HepG2 (cell line): ENCODE measurements around the gene PRSS36. TPM values are rescaled to one million over a fixed set of nuclear protein-coding genes. Genes with fewer than 3 reads are reported as not detected.

Experiments used
- ATAC-seq: fragments of 200-7000 bp; cut with Tn5 transposase; 3 replicates; pipeline ENCODE4 v1.9.1; 2020; ENCODE audit warnings: mild to moderate bottlenecking, moderate library complexity
- BruUV-seq: library from RNA; stranded (reverse); fragments of 400-500 nt; replicated peaks from 2 replicates; lab custom pipeline; 2021; lab: Mats Ljungman, UMichigan
- CTCF ChIA-PET: fragments of 300-600 bp; formaldehyde crosslinking; extraction: SDS; loops from one replicate; lab custom pipeline; 2021; ENCODE audit warnings: low total read pairs, inconsistent platforms, low intra/inter-chr PET ratio; lab: Yijun Ruan, JAX
- POLR2A ChIA-PET: fragments of 350-600 bp; sonication (Branson Sonifier 250); formaldehyde crosslinking; loops from one replicate; lab custom pipeline; 2020; ENCODE audit warnings: antibody characterized with exemption, inconsistent platforms; lab: Yijun Ruan, JAX
- DNase-seq: peaks from one replicate; pipeline ENCODE4 v3.0.0-alpha.2; 2015; ENCODE audit warnings: low spot score
- FAIRE-seq: peaks from 3 replicates; lab custom pipeline; 2011; peaks lifted over from hg19 to GRCh38; lab: Jason Lieb, UNC
- H2AFZ ChIP-seq: one replicate; pipeline ENCODE4 v1.6.1; 2011; ENCODE audit warnings: low read length, inconsistent platforms
- H3K27ac ChIP-seq: fragments of 300-600 bp; 3 replicates; pipeline ENCODE4 v1.8.0; 2011; ENCODE audit warnings: mixed run types, mild to moderate bottlenecking, mixed read lengths, low read length, inconsistent platforms; ENCODE audit not compliant: insufficient read depth; ENCODE audit errors: extremely low read length
- H3K27me3 ChIP-seq, 2 experiments: fragments of 200-600 bp in 1 of 2; 2 replicates in 1 of 2; 3 replicates in 1 of 2; pipeline versions ENCODE4 v1.6.0 to v1.8.0; 2011; ENCODE audit warnings: low read length in 2 of 2, mild to moderate bottlenecking in 2 of 2, moderate library complexity in 2 of 2, inconsistent platforms in 1 of 2; ENCODE audit not compliant: insufficient read depth in 2 of 2, control insufficient read depth in 1 of 2
- H3K36me3 ChIP-seq, 2 experiments: fragments of 200-600 bp in 1 of 2; replicated peaks in 1 of 2; 2 replicates in 1 of 2; 3 replicates in 1 of 2; pipeline versions ENCODE4 v1.5.1 to v1.8.0; 2011; ENCODE audit warnings: low read length in 2 of 2, inconsistent platforms in 1 of 2; ENCODE audit not compliant: insufficient read depth in 2 of 2, control insufficient read depth in 1 of 2
- H3K4me1 ChIP-seq: 2 replicates; pipeline ENCODE4 v1.5.1; 2012; ENCODE audit warnings: low read length, inconsistent platforms; ENCODE audit not compliant: insufficient read depth
- H3K4me2 ChIP-seq: 2 replicates; pipeline ENCODE4 v1.6.0; 2011; ENCODE audit warnings: low read depth, low read length, inconsistent platforms
- H3K4me3 ChIP-seq, 3 experiments: fragments of 200-600 bp in 1 of 3; sonication (generic), shearing (Covaris generic) in 1 of 3; replicated peaks in 1 of 3; 2 replicates each; pipeline ENCODE4 v1.5.1; 2011 to 2016; ENCODE audit warnings: low read length in 3 of 3, inconsistent platforms in 2 of 3, low read depth in 2 of 3, mild to moderate bottlenecking in 2 of 3, control low read depth in 1 of 3, mixed read lengths in 1 of 3; ENCODE audit not compliant: insufficient read depth in 1 of 3
- H3K79me2 ChIP-seq: one replicate; pipeline ENCODE4 v1.6.1; 2011; ENCODE audit warnings: low read length, inconsistent platforms; ENCODE audit not compliant: insufficient read depth
- H3K9ac ChIP-seq: 2 replicates; pipeline ENCODE4 v1.6.0; 2011; ENCODE audit warnings: mild to moderate bottlenecking, low read depth, low read length, inconsistent platforms; ENCODE audit not compliant: insufficient read depth
- H3K9me3 ChIP-seq: 2 replicates; pipeline ENCODE4 v1.5.1; 2012; ENCODE audit warnings: mild to moderate bottlenecking, low read length
- H4K20me1 ChIP-seq: 2 replicates; pipeline ENCODE4 v1.6.0; 2011; ENCODE audit warnings: inconsistent platforms, mild to moderate bottlenecking, low read length, moderate library complexity; ENCODE audit not compliant: insufficient read depth
- FOXK2 ChIP-seq: fragments of 450-650 bp; IDR thresholded peaks from 2 replicates; pipeline ENCODE4 v1.6.1; 2016
- HES4 ChIP-seq: sonication (generic); formaldehyde crosslinking; IDR thresholded peaks from 2 replicates; pipeline ENCODE4 v1.9.0; 2021; ENCODE audit warnings: mild to moderate bottlenecking, missing genetic modification reagents, borderline replicate concordance
- HMGA1 ChIP-seq: sonication (generic); formaldehyde crosslinking; conservative IDR thresholded peaks from 2 replicates; pipeline ENCODE4 v1.4.0; 2020; ENCODE audit warnings: missing genetic modification reagents
- HNRNPK ChIP-seq: fragments of 200-400 bp; formaldehyde crosslinking; IDR thresholded peaks from 2 replicates; pipeline ENCODE4 v1.6.1; 2018; ENCODE audit warnings: low read length, low read depth, moderate library complexity, mild to moderate bottlenecking; ENCODE audit not compliant: poor library complexity, severe bottlenecking
- HOXA3 ChIP-seq: sonication (generic); formaldehyde crosslinking; IDR thresholded peaks from 2 replicates; pipeline ENCODE4 v1.5.0; 2020; ENCODE audit warnings: missing genetic modification reagents
- NCOR1 ChIP-seq: fragments of 200-600 bp; sonication (generic); IDR thresholded peaks from 2 replicates; pipeline ENCODE4 v1.7.0; 2017; ENCODE audit warnings: antibody characterized with exemption, low read length, borderline replicate concordance
- PAX8 ChIP-seq: sonication (generic); formaldehyde crosslinking; IDR thresholded peaks from 2 replicates; pipeline ENCODE4 v1.8.0; 2022; ENCODE audit warnings: mild to moderate bottlenecking, missing genetic modification reagents, borderline replicate concordance
- STAT5B ChIP-seq: sonication (generic); formaldehyde crosslinking; IDR thresholded peaks from 2 replicates; pipeline ENCODE4 v1.4.0; 2020; ENCODE audit warnings: missing genetic modification reagents
- ZBTB26 ChIP-seq: IDR thresholded peaks from 2 replicates; pipeline ENCODE4 v1.6.1; 2016; ENCODE audit warnings: missing compliant biosample characterization, missing genetic modification reagents, borderline replicate concordance
- ZBTB33 ChIP-seq: sonication (generic); formaldehyde crosslinking; IDR thresholded peaks from 2 replicates; pipeline ENCODE4 v1.4.0; 2020; ENCODE audit warnings: missing genetic modification reagents
- ZNF275 ChIP-seq: sonication (generic); formaldehyde crosslinking; IDR thresholded peaks from 2 replicates; pipeline ENCODE4 v1.8.0; 2022; ENCODE audit warnings: missing genetic modification reagents, mild to moderate bottlenecking, inconsistent platforms, borderline replicate concordance
- ZNF354B ChIP-seq: sonication (generic); formaldehyde crosslinking; IDR thresholded peaks from 2 replicates; pipeline ENCODE4 v1.8.0; 2022; ENCODE audit warnings: mild to moderate bottlenecking, missing genetic modification reagents
- ZNF432 ChIP-seq: sonication (generic); formaldehyde crosslinking; IDR thresholded peaks from 2 replicates; pipeline ENCODE4 v1.5.0; 2020; ENCODE audit warnings: missing genetic modification reagents, mild to moderate bottlenecking, borderline replicate concordance
- ZNF549 ChIP-seq: sonication (generic); formaldehyde crosslinking; IDR thresholded peaks from 2 replicates; pipeline ENCODE4 v1.5.0; 2020; ENCODE audit warnings: missing genetic modification reagents
- ZNF75D ChIP-seq: sonication (generic); formaldehyde crosslinking; IDR thresholded peaks from 2 replicates; pipeline ENCODE4 v1.8.1; 2023; ENCODE audit warnings: missing genetic modification reagents, mild to moderate bottlenecking, borderline replicate concordance
- WGBS: methylation state at CpG from one replicate; pipeline ENCODE4 v1.1.6; 2017; ENCODE audit warnings: low lambda C conversion rate; 5-methylcytosine and 5-hydroxymethylcytosine counted together
- in situ Hi-C: cut with HindIII; loops from 2 replicates; pipeline ENCODE4 v1.10.0; 2017; ENCODE audit warnings: low pct_unique_long_range_greater_than_20kb; ENCODE audit not compliant: extremely low pct_ligation_motif_present
- intact Hi-C: fragments of 100-400 bp; cut with micrococcal nuclease; formaldehyde crosslinking; loops from one replicate; pipeline ENCODE4 v1.10.0; 2022; ENCODE audit not compliant: unreplicated experiment
- polyA plus RNA-seq, 8 experiments: library from polyadenylated mRNA; depleted of rRNA in 3 of 8; stranded (reverse) in 7 of 8; unstranded in 1 of 8; fragments of >200 nt; fragmentation: Illumina TruSeq in 4 of 8; extraction: Trizol in 4 of 8; gene quantifications; 2 replicates each; pipeline versions ENCODE4 v1.2.1 to v1.2.3, GENCODE V29; 2011 to 2016; ENCODE audit warnings: low read depth in 4 of 8, missing spikeins in 1 of 8, mixed read lengths in 1 of 8; ENCODE audit not compliant: insufficient read depth in 1 of 8
- total RNA-seq, 5 experiments: library from RNA; depleted of rRNA; stranded (reverse); fragments of >200 nt; fragmentation: Illumina TruSeq; extraction: Trizol; gene quantifications; 2 replicates each; pipeline ENCODE4 v1.2.3, GENCODE V29; 2016; ENCODE audit warnings: low read depth in 1 of 5
- TF ChIP-seq, protein P1 (sequence below): sonication (generic); formaldehyde crosslinking; IDR thresholded peaks from 2 replicates; pipeline ENCODE4 v1.4.0; 2020; ENCODE audit warnings: mild to moderate bottlenecking, missing genetic modification reagents, borderline replicate concordance
- TF ChIP-seq, protein P2 (sequence below): sonication (generic); formaldehyde crosslinking; IDR thresholded peaks from 2 replicates; pipeline ENCODE4 v1.5.0; 2020; ENCODE audit warnings: missing genetic modification reagents

Gene PRSS36
- total and polyA plus RNA-seq, 2 of the 13 experiments (the other 11 are each of a cell fraction or from before 2014, with no cell fraction given): 1.5 to 2.1 TPM

GRCh38 chr16:31148281-31148728 lies 1.6 kb downstream of the PRSS36 start:
- DNase-seq: no peak
- ATAC-seq: no peak
- Histone ChIP-seq H3K4me2 (no peak overlapping the region), H3K27ac (no peak overlapping the region), H3K9ac (no peak overlapping the region), H3K36me3 (no peaks in the 10 kb centered on the region), H3K4me1 (peaks cover 41% of the 10 kb centered on the region), H2AFZ (no peak overlapping the region), H3K4me3 (no peak overlapping the region), H3K9me3 (no peaks in the 10 kb centered on the region), H4K20me1 (no peaks in the 10 kb centered on the region), H3K79me2 (no peaks in the 10 kb centered on the region), H3K27me3 (peaks cover 0 to 33% of the 10 kb centered on the region in 2 experiments; a peak in 4 of 5 replicates)
- no peak for FAIRE-seq
- ChIA-PET POLR2A (no interaction called here), CTCF (no interaction called here)
- intact Hi-C loops: loop anchor here (10.0 kb wide), 1 partner anchor 194 kb away; the partner anchor contains the start of gene SETD1A
- no TSS peak for BruUV-seq
- WGBS: 73% methylated on average over 19 of the region's 40 CpGs
- in situ Hi-C loops: no loop called here
- TF ChIP-seq ZNF549 (no peak), ZBTB26 (CRISPR knock-in tag) (no peak), PAX8 (CRISPR knock-in tag) (no peak), HNRNPK (peak; percentile 41), ZNF432 (no peak), HOXA3 (peak; percentile 42; the same call in 1 of the 2 replicates), ZNF275 (no peak), FOXK2 (no peak), ZNF75D (CRISPR knock-in tag) (no peak), STAT5B (no peak), NCOR1 (no peak), HES4 (CRISPR knock-in tag) (no peak), ZBTB33 (CRISPR knock-in tag) (peak; percentile 79; the same call in 1 of the 2 replicates), HMGA1 (CRISPR knock-in tag) (no peak), ZNF354B (CRISPR knock-in tag) (no peak)
- TF ChIP-seq, protein P1, sequence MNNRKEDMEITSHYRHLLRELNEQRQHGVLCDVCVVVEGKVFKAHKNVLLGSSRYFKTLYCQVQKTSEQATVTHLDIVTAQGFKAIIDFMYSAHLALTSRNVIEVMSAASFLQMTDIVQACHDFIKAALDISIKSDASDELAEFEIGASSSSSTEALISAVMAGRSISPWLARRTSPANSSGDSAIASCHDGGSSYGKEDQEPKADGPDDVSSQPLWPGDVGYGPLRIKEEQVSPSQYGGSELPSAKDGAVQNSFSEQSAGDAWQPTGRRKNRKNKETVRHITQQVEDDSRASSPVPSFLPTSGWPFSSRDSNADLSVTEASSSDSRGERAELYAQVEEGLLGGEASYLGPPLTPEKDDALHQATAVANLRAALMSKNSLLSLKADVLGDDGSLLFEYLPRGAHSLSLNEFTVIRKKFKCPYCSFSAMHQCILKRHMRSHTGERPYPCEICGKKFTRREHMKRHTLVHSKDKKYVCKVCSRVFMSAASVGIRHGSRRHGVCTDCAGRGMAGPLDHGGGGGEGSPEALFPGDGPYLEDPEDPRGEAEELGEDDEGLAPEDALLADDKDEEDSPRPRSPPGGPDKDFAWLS (CRISPR knock-in tag): no peak
- TF ChIP-seq, protein P2, sequence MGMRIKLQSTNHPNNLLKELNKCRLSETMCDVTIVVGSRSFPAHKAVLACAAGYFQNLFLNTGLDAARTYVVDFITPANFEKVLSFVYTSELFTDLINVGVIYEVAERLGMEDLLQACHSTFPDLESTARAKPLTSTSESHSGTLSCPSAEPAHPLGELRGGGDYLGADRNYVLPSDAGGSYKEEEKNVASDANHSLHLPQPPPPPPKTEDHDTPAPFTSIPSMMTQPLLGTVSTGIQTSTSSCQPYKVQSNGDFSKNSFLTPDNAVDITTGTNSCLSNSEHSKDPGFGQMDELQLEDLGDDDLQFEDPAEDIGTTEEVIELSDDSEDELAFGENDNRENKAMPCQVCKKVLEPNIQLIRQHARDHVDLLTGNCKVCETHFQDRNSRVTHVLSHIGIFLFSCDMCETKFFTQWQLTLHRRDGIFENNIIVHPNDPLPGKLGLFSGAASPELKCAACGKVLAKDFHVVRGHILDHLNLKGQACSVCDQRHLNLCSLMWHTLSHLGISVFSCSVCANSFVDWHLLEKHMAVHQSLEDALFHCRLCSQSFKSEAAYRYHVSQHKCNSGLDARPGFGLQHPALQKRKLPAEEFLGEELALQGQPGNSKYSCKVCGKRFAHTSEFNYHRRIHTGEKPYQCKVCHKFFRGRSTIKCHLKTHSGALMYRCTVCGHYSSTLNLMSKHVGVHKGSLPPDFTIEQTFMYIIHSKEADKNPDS (CRISPR knock-in tag): no peak
